Smooth muscle cell (in vitro differentiated cells): Measurements from ENCODE around the gene GABRB3. TPM values are rescaled to one million over a fixed set of nuclear protein-coding genes. Genes with fewer than 3 reads are reported as not detected.

Experiments
- DNase-seq: peaks from one replicate; lab custom pipeline; 2025; ENCODE audit not compliant: unreplicated experiment; lab: John Stamatoyannopoulos, UW
- H2AFZ ChIP-seq: fragments of 200-600 bp; sonication (generic); 2 replicates; pipeline ENCODE4 v1.6.0; 2016; ENCODE audit warnings: antibody characterized with exemption, low read depth, mild to moderate bottlenecking
- H3F3A ChIP-seq: fragments of 200-600 bp; sonication (generic); 2 replicates; pipeline ENCODE4 v1.6.0; 2017; ENCODE audit warnings: antibody characterized with exemption, low read depth
- H3K27ac ChIP-seq: fragments of 200-600 bp; sonication (generic); 2 replicates; pipeline ENCODE4 v1.5.1; 2016; ENCODE audit warnings: low read depth, mild to moderate bottlenecking
- H3K27me3 ChIP-seq: fragments of 200-600 bp; sonication (generic); 2 replicates; pipeline ENCODE4 v1.6.1; 2016; ENCODE audit warnings: low read depth, mild to moderate bottlenecking
- H3K36me3 ChIP-seq: fragments of 200-600 bp; sonication (generic); 2 replicates; pipeline ENCODE4 v1.5.1; 2016; ENCODE audit warnings: low read depth
- H3K4me1 ChIP-seq: fragments of 200-600 bp; sonication (generic); 2 replicates; pipeline ENCODE4 v1.5.1; 2016; ENCODE audit warnings: low read depth
- H3K4me2 ChIP-seq: fragments of 200-600 bp; sonication (generic); 2 replicates; pipeline ENCODE4 v1.6.0; 2016; ENCODE audit warnings: mild to moderate bottlenecking
- H3K4me3 ChIP-seq: fragments of 200-600 bp; sonication (generic); 2 replicates; pipeline ENCODE4 v1.5.1; 2016; ENCODE audit warnings: mild to moderate bottlenecking
- H3K79me2 ChIP-seq: fragments of 200-600 bp; sonication (generic); 2 replicates; pipeline ENCODE4 v1.6.0; 2016; ENCODE audit warnings: low read depth, mild to moderate bottlenecking
- H3K9ac ChIP-seq: fragments of 200-600 bp; sonication (generic); 2 replicates; pipeline ENCODE4 v1.6.0; 2016; ENCODE audit warnings: low read depth
- H3K9me3 ChIP-seq: fragments of 200-600 bp; sonication (generic); replicated peaks from 2 replicates; pipeline ENCODE4 v1.5.1; 2016; ENCODE audit warnings: low read depth
- H4K20me1 ChIP-seq: fragments of 200-600 bp; sonication (generic); 2 replicates; pipeline ENCODE4 v1.6.0; 2016; ENCODE audit warnings: low read depth
- CTCF ChIP-seq: fragments of 200-600 bp; sonication (generic); IDR thresholded peaks from 2 replicates; pipeline ENCODE4 v1.5.1; 2017; ENCODE audit warnings: borderline replicate concordance, mild to moderate bottlenecking, antibody characterized with exemption; ENCODE audit not compliant: insufficient read depth, poor library complexity, severe bottlenecking
- WGBS: methylation state at CpG from one replicate; pipeline ENCODE4 v1.1.7; 2016; ENCODE audit warnings: low lambda C conversion rate; 5-methylcytosine and 5-hydroxymethylcytosine counted together
- polyA plus RNA-seq: library from polyadenylated mRNA; unstranded; fragments of >200 nt; fragmentation: Nextera tagmentation; extraction: Ambion mirVana; gene quantifications from 2 replicates; pipeline ENCODE4 v1.2.1, GENCODE V29; 2016
- total RNA-seq: library from RNA; depleted of rRNA; stranded (reverse); fragments of >200 nt; gene quantifications from 2 replicates; pipeline ENCODE4 v1.2.3, GENCODE V29; 2014

GABRB3 gene
- total and polyA plus RNA-seq, 2 experiments from 2014 or later = 0.57 to 4.9 TPM

- Histone ChIP-seq H3K9me3 (no peaks in the 10 kb centered on the region), H3K27me3 (no peaks in the 10 kb centered on the region), H3K4me1 (no peaks in the 10 kb centered on the region), H3K79me2 (no peaks in the 10 kb centered on the region), H3F3A (no peaks in the 10 kb centered on the region), H3K4me2 (peak overlapping the region; percentile 44), H4K20me1 (no peaks in the 10 kb centered on the region), H3K4me3 (no peak overlapping the region), H3K27ac (no peak overlapping the region), H3K9ac (no peak overlapping the region), H2AFZ (no peak overlapping the region), H3K36me3 (no peaks in the 10 kb centered on the region)
- TF ChIP-seq CTCF = no peak
- no peak for DNase-seq
- WGBS = 72% methylated on average over 3 of the region's 3 CpGs
Measured at GRCh38 chr15:26550880-26551279, 222.0 kb downstream of the GABRB3 start.

- no peaks in the 10 kb centered on the region for H3K4me1 ChIP-seq
- no peak overlapping the region for H3K9ac ChIP-seq
- H3K9me3 ChIP-seq = no peaks in the 10 kb centered on the region
- no peaks in the 10 kb centered on the region for H3K36me3 ChIP-seq
- TF ChIP-seq CTCF = no peak
- no peak for DNase-seq
- no peak overlapping the region for H3K4me3 ChIP-seq
- H3K79me2 ChIP-seq = no peaks in the 10 kb centered on the region
- no peaks in the 10 kb centered on the region for H4K20me1 ChIP-seq
- H2AFZ ChIP-seq = no peak overlapping the region
- no peaks in the 10 kb centered on the region for H3F3A ChIP-seq
- no peaks in the 10 kb centered on the region for H3K27me3 ChIP-seq
- no peak overlapping the region for H3K4me2 ChIP-seq
- H3K27ac ChIP-seq = no peak overlapping the region
- 75% methylated on average over 2 of the region's 2 CpGs for WGBS
Measured at GRCh38 chr15:26537663-26538062, 235.2 kb downstream of the GABRB3 start.

GRCh38 chr15:26531489-26531888 lies 241.4 kb downstream of the GABRB3 start:
- Histone ChIP-seq H3K4me1 (no peaks in the 10 kb centered on the region), H3K27ac (no peak overlapping the region), H3K4me2 (no peak overlapping the region), H3K4me3 (no peak overlapping the region), H3F3A (no peaks in the 10 kb centered on the region), H3K9ac (no peak overlapping the region), H3K9me3 (no peaks in the 10 kb centered on the region), H3K27me3 (no peaks in the 10 kb centered on the region), H4K20me1 (no peaks in the 10 kb centered on the region), H3K79me2 (no peaks in the 10 kb centered on the region), H2AFZ (no peak overlapping the region), H3K36me3 (no peaks in the 10 kb centered on the region)
- DNase-seq = no peak
- no peak for TF ChIP-seq CTCF
- 67% methylated on average over 4 of the region's 4 CpGs for WGBS

GRCh38 chr15:26525096-26525495 lies 247.8 kb downstream of the GABRB3 start:
- no peak overlapping the region for H3K4me2 ChIP-seq
- no peaks in the 10 kb centered on the region for H3K36me3 ChIP-seq
- H3K79me2 ChIP-seq = no peaks in the 10 kb centered on the region
- no peak for TF ChIP-seq CTCF
- no peaks in the 10 kb centered on the region for H3F3A ChIP-seq
- no peaks in the 10 kb centered on the region for H3K9me3 ChIP-seq
- no peak for DNase-seq
- no peak overlapping the region for H3K9ac ChIP-seq
- no peak overlapping the region for H3K4me3 ChIP-seq
- no peaks in the 10 kb centered on the region for H3K27me3 ChIP-seq
- H2AFZ ChIP-seq = no peak overlapping the region
- H3K27ac ChIP-seq = no peak overlapping the region
- H4K20me1 ChIP-seq = no peaks in the 10 kb centered on the region
- H3K4me1 ChIP-seq = no peaks in the 10 kb centered on the region
- 85% methylated on average over 2 of the region's 2 CpGs for WGBS
